OCI-LY7 (cell line): ENCODE results near the gene PLSCR5. TPM values are rescaled to one million over a fixed set of nuclear protein-coding genes. Genes with fewer than 3 reads are reported as not detected.
A peak's percentile ranks its signal among the peaks of the same experiment; 100 is the strongest.

Experiments used
- BruUV-seq: library from RNA; stranded (reverse); fragments of 400-500 nt; replicated peaks from 2 replicates; lab custom pipeline; 2021; lab: Mats Ljungman, UMichigan
- CTCF ChIA-PET: fragments of 300-600 bp; sonication (Branson Sonifier 250); formaldehyde crosslinking; loops from one replicate; lab custom pipeline; 2022; ENCODE audit warnings: antibody characterized with exemption; ENCODE audit not compliant: unreplicated experiment; lab: Charles Lee
- POLR2A ChIA-PET: fragments of 300-600 bp; sonication (Branson Sonifier 250); formaldehyde crosslinking; loops from one replicate; lab custom pipeline; 2022; ENCODE audit warnings: antibody characterized with exemption; lab: Charles Lee
- DNase-seq: peaks from one replicate; pipeline ENCODE4 v3.0.0-alpha.2; 2015; ENCODE audit warnings: low spot score
- H2AFZ ChIP-seq: fragments of 200-600 bp; sonication (generic), shearing (Covaris generic); 2 replicates; pipeline ENCODE4 v1.6.1; 2014; ENCODE audit warnings: mild to moderate bottlenecking, antibody characterized with exemption, low read length, moderate library complexity
- H3K27ac ChIP-seq: fragments of 200-600 bp; sonication (generic); 2 replicates; pipeline ENCODE4 v1.5.1; 2014; ENCODE audit warnings: mixed run types, low read depth, mild to moderate bottlenecking, moderate library complexity, low read length, inconsistent platforms; ENCODE audit not compliant: poor library complexity, severe bottlenecking
- H3K36me3 ChIP-seq: fragments of 200-600 bp; sonication (generic); 2 replicates; pipeline ENCODE4 v1.6.1; 2014; ENCODE audit warnings: mild to moderate bottlenecking, antibody characterized with exemption, low read length, moderate library complexity, mixed read lengths; ENCODE audit not compliant: insufficient read depth
- H3K4me1 ChIP-seq: fragments of 200-600 bp; sonication (generic); 2 replicates; pipeline ENCODE4 v1.5.1; 2014; ENCODE audit warnings: mild to moderate bottlenecking, low read length; ENCODE audit not compliant: insufficient read depth, poor library complexity, severe bottlenecking
- H3K4me2 ChIP-seq: fragments of 200-600 bp; sonication (generic); 2 replicates; pipeline ENCODE4 v1.6.1; 2014; ENCODE audit warnings: mild to moderate bottlenecking, low read length
- H3K4me3 ChIP-seq: fragments of 200-600 bp; sonication (generic); 2 replicates; pipeline ENCODE4 v1.5.1; 2014; ENCODE audit warnings: mild to moderate bottlenecking, low read depth, low read length; ENCODE audit not compliant: poor library complexity, severe bottlenecking
- H3K79me2 ChIP-seq: fragments of 200-600 bp; sonication (generic); 2 replicates; pipeline ENCODE4 v1.6.1; 2016; ENCODE audit warnings: low read depth, mild to moderate bottlenecking, low read length, moderate library complexity, mixed read lengths; ENCODE audit not compliant: insufficient read depth
- H3K9me2 ChIP-seq: fragments of 200-600 bp; sonication (generic); 2 replicates; pipeline ENCODE4 v1.6.1; 2016; ENCODE audit warnings: mild to moderate bottlenecking, low read length, mixed read lengths; ENCODE audit not compliant: insufficient read depth
- H3K9me3 ChIP-seq: fragments of 200-600 bp; sonication (generic); 2 replicates; pipeline ENCODE4 v1.6.1; 2014; ENCODE audit warnings: mild to moderate bottlenecking, mixed run types, low read length, mixed read lengths
- H4K20me1 ChIP-seq: fragments of 200-600 bp; sonication (generic); 2 replicates; pipeline ENCODE4 v1.6.1; 2014; ENCODE audit warnings: mild to moderate bottlenecking, antibody characterized with exemption, low read length, moderate library complexity, mixed read lengths; ENCODE audit not compliant: insufficient read depth
- EZH2phosphoT487 ChIP-seq: fragments of 200-600 bp; sonication (generic); IDR thresholded peaks from 2 replicates; pipeline ENCODE4 v1.6.1; 2018; ENCODE audit warnings: low read depth, borderline replicate concordance, mild to moderate bottlenecking, mixed run types, antibody characterized with exemption, low read length, moderate library complexity, mixed read lengths
- intact Hi-C: fragments of 100-400 bp; cut with micrococcal nuclease; formaldehyde crosslinking; loops from one replicate; pipeline ENCODE4 v1.10.0; 2022; ENCODE audit not compliant: unreplicated experiment
- total RNA-seq, 2 experiments: library from RNA; depleted of rRNA in 1 of 2; stranded (reverse); fragments of >200 nt in 1 of 2; shearing (Covaris generic) in 1 of 2; gene quantifications; 2 replicates each; pipeline ENCODE4 v1.2.3, GENCODE V29; 2014 to 2022
- TF ChIP-seq, protein P1 (sequence below): fragments of 200-600 bp; sonication (generic); conservative IDR thresholded peaks from 2 replicates; pipeline ENCODE4 v1.5.1; 2014; ENCODE audit warnings: mild to moderate bottlenecking, antibody characterized with exemption, low read length, moderate library complexity, mixed read lengths

Gene PLSCR5
- total RNA-seq, 2 experiments from 2014 or later = not detected

DNA sequence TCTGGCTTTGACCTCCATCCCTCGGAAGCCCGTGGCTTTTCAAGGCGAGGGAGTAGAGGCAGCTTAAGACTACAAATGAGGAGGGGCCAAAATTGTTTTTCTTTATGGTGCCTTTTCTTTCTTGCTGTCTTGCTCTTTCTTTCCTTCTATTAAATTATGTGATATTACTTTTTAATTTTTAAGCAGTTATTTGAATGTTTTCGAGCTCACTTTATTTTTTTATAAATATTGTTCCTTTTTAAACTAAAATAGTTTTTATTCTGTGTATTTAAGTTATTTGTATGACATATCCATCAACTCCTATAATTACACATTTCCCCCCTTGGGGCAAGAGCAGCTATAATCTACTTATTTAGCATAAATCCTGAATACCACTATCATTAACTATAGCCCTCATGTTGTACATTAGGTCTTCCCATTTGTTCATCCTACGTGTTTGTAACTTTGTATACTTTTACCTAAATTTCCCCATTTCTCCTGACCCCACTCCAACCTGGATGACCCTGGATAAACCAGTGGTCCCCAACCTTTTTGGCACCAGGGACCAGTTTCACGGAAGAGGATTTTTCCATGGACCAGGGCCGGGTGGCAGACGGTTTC, 60.1 kb downstream of the PLSCR5 start:
- Histone ChIP-seq H3K9me2 (no peaks in the 10 kb centered on the region), H3K4me2 (peak overlapping the region; percentile 90), H3K79me2 (no peaks in the 10 kb centered on the region), H2AFZ (peak overlapping the region; percentile 86), H3K27ac (no peak overlapping the region), H3K36me3 (no peaks in the 10 kb centered on the region), H3K4me1 (no peaks in the 10 kb centered on the region), H3K9me3 (no peaks in the 10 kb centered on the region), H4K20me1 (peaks cover 7% of the 10 kb centered on the region; the same call in 1 of the 2 replicates), H3K4me3 (peak overlapping the region; percentile 74)
- intact Hi-C loops = loop anchor here (2.0 kb wide), 1 partner anchor 76 kb away; the partner anchor contains the start of gene PLSCR2
- BruUV-seq = no TSS peak
- POLR2A ChIA-PET = interaction anchor here (0.9 to 2.2 kb wide), 4 partner anchors 8 to 29 kb away, joined by 3 to 8 read pairs (median 5); no protein-coding TSS in a partner anchor
- CTCF ChIA-PET = no interaction called here
- DNase-seq = no peak
- TF ChIP-seq EZH2phosphoT487 = no peak
- TF ChIP-seq, protein P1, sequence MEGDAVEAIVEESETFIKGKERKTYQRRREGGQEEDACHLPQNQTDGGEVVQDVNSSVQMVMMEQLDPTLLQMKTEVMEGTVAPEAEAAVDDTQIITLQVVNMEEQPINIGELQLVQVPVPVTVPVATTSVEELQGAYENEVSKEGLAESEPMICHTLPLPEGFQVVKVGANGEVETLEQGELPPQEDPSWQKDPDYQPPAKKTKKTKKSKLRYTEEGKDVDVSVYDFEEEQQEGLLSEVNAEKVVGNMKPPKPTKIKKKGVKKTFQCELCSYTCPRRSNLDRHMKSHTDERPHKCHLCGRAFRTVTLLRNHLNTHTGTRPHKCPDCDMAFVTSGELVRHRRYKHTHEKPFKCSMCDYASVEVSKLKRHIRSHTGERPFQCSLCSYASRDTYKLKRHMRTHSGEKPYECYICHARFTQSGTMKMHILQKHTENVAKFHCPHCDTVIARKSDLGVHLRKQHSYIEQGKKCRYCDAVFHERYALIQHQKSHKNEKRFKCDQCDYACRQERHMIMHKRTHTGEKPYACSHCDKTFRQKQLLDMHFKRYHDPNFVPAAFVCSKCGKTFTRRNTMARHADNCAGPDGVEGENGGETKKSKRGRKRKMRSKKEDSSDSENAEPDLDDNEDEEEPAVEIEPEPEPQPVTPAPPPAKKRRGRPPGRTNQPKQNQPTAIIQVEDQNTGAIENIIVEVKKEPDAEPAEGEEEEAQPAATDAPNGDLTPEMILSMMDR = no peak

DNA sequence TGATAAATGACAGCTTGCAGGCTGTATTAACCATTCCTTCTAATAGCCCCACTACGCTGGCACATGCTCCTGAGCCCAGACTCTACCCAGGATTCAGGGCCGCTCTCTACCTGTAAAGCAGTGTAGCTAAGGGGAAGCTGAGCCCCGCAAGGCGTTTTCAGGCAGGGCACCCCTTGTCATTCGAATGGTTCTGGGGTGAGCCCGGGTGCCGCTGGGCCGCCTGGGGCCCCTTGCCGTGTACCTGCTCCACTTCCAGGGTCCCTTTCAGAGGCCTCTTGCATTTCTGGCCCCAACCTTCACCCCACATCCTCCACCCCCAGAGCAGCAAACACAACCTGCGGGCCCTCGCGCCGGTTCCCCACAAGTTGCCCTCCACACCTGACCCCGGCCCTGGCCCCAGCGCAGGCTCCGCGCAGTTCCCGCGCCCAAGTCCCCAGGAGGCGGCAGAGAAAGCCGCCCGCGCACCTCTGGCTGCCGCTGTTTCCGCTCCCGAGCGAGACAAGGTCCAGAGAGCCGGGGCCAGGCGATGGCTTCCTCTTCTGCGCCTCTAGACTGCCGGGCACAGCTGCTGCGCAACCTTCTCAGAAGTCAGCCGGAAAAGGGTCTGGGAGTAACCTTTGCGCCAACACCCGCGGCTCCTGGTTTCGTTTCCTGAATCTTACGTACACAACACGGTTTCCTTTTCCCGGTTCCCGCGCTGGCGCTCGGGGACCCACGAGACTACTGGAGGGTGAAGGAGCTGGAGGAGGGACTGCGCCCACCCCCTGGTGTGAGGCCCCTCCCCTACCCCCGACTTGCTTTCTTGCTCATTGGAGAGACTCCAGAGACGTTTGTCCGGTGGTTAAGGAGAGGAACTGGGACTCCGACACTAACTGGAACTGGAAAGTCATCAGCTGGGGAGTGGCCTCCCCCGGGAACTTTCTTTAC, 60.9 kb downstream of the PLSCR5 start, which contains the start of gene PLSCR1:
TSS of gene PLSCR1 (minus strand) at position 606 of the 927 bp plus-strand sequence. CDS start 8,055 bp downstream, outside the sequence.
- Histone ChIP-seq H4K20me1 (peaks cover 7% of the 10 kb centered on the region; the same call in 1 of the 2 replicates), H3K36me3 (no peaks in the 10 kb centered on the region), H3K9me3 (no peaks in the 10 kb centered on the region), H3K4me1 (no peaks in the 10 kb centered on the region), H3K4me3 (peak within 1 kb of the TSS; percentile 74), H2AFZ (peak within 1 kb of the TSS; percentile 86), H3K27ac (no peak within 1 kb of the TSS), H3K4me2 (peak within 1 kb of the TSS; percentile 90), H3K79me2 (no peaks in the 10 kb centered on the region), H3K9me2 (no peaks in the 10 kb centered on the region)
- intact Hi-C loops = loop anchor here (2.0 kb wide), 1 partner anchor 75 kb away; the partner anchor contains the start of gene PLSCR2
- POLR2A ChIA-PET = interaction anchor here (0.8 to 2.2 kb wide), 7 partner anchors 9 to 74 kb away, joined by 3 to 8 read pairs (median 4); no protein-coding TSS in a partner anchor
- BruUV-seq = no TSS peak
- no peak for TF ChIP-seq EZH2phosphoT487
- TF ChIP-seq, protein P1 = no peak
- DNase-seq = peak; percentile 78
- CTCF ChIA-PET = no interaction called here
